A549 treated with RU486 at 1 μM for 4 hours (cell line): Measurements from ENCODE around the gene PRAMEF27. TPM values are rescaled to one million over a fixed set of nuclear protein-coding genes. Genes with fewer than 3 reads are reported as not detected.

Source experiments
- total RNA-seq: library from RNA; stranded (reverse); fragments of 200-300 nt; extraction: Qiagen RNA extraction; gene quantifications from 5 replicates; pipeline ENCODE4 v1.2.3, GENCODE V29; 2022; ENCODE audit warnings: low read depth

The PRAMEF27 gene
- total RNA-seq: not detected in 5 replicates

GRCh38 chr1:13056475-13056874, at the start of gene PRAMEF27:
Gene PRAMEF27 (minus strand): TSS chr1:13056575. CDS start chr1:13053659, 2,916 bp downstream.

DNA sequence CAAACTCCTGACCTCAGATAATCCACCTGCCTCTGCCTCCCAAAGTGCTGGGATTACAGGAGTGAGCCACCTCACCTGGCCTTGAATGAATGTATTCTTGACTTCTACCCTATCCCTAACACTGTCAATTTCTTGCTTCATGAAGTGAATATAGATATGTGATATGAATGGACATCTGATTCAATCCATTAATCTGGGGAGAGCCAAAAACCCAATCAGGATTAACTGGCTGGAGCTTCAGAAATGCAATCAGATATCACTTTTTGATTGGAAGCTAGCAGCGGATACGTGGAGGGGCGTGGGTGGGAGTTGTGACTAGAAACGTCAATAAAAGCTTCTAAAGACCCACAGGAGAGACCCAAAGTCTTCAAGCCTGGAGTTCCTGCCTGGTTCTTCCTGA, 14.1 kb upstream of the PRAMEF27 start, which contains the start of gene PRAMEF25:
Gene PRAMEF25 (plus strand): TSS at position 301 of the 400 bp plus-strand sequence. CDS start 2,920 bp downstream, outside the sequence.

Other genes starting within 250 kb of the PRAMEF27 start
- not detected in 5 replicates for gene PRAMEF11, start 225.2 kb downstream of the PRAMEF27 start, total RNA-seq
- gene HNRNPCL1, start 207.9 kb downstream of the PRAMEF27 start, total RNA-seq: not detected in 5 replicates
- not detected in 5 replicates for gene PRAMEF2, start 199.5 kb downstream of the PRAMEF27 start, total RNA-seq
- not detected in 5 replicates for gene PRAMEF4, start 170.4 kb downstream of the PRAMEF27 start, total RNA-seq
- gene PRAMEF10, start 158.3 kb downstream of the PRAMEF27 start, total RNA-seq: not detected in 5 replicates
- gene PRAMEF7, start 140.0 kb downstream of the PRAMEF27 start, total RNA-seq: not detected in 5 replicates
- not detected in 5 replicates for gene PRAMEF6, start 109.0 kb downstream of the PRAMEF27 start, total RNA-seq
- not detected in 5 replicates for gene HNRNPCL3, start 4.2 kb upstream of the PRAMEF27 start, total RNA-seq
- not detected in 5 replicates for gene PRAMEF25, start 14.2 kb upstream of the PRAMEF27 start, total RNA-seq
- gene HNRNPCL2, start 60.3 kb upstream of the PRAMEF27 start, total RNA-seq: not detected in 5 replicates
- gene PRAMEF26, start 99.4 kb upstream of the PRAMEF27 start, total RNA-seq: not detected in 5 replicates
- not detected in 5 replicates for gene HNRNPCL4, start 109.1 kb upstream of the PRAMEF27 start, total RNA-seq
- gene PRAMEF9, start 115.3 kb upstream of the PRAMEF27 start, total RNA-seq: not detected in 5 replicates
- not detected in 5 replicates for gene PRAMEF13, start 144.8 kb upstream of the PRAMEF27 start, total RNA-seq
- gene PRAMEF18, start 169.6 kb upstream of the PRAMEF27 start, total RNA-seq: not detected in 5 replicates
- gene PRAMEF5, start 197.6 kb upstream of the PRAMEF27 start, total RNA-seq: not detected in 5 replicates
- gene PRAMEF8, start 228.6 kb upstream of the PRAMEF27 start, total RNA-seq: not detected in 5 replicates
- gene PRAMEF33, start 247.0 kb upstream of the PRAMEF27 start, total RNA-seq: not detected in 5 replicates